Measurements from ENCODE around the gene SACM1L.

SACM1L gene

DNA sequence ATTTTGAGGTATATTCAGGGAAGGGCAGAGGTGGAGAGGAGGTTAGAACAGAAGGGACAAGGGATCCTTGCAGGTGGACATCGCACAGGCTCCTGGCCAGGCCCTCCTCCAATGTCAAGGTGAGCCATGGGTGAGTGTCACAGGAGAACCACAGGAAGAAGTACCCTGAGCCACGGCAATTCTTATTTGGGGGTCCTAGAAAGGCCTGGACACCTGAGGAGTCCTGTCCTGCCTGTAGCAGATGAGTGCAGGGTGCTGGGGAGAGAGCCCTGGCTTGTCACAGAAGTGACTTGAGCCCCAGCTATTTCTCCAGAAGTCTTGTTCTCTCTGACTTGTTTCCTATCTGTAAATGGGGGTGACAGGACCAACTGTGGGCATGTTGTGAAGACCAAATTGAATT is 102.8 kb downstream of the SACM1L start:
- TF ChIP-seq, protein P1, sequence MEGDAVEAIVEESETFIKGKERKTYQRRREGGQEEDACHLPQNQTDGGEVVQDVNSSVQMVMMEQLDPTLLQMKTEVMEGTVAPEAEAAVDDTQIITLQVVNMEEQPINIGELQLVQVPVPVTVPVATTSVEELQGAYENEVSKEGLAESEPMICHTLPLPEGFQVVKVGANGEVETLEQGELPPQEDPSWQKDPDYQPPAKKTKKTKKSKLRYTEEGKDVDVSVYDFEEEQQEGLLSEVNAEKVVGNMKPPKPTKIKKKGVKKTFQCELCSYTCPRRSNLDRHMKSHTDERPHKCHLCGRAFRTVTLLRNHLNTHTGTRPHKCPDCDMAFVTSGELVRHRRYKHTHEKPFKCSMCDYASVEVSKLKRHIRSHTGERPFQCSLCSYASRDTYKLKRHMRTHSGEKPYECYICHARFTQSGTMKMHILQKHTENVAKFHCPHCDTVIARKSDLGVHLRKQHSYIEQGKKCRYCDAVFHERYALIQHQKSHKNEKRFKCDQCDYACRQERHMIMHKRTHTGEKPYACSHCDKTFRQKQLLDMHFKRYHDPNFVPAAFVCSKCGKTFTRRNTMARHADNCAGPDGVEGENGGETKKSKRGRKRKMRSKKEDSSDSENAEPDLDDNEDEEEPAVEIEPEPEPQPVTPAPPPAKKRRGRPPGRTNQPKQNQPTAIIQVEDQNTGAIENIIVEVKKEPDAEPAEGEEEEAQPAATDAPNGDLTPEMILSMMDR (conservative IDR thresholded peaks at IDR 0.05; ENCODE audit: low read length), result no peak
- TF ChIP-seq EZH2phosphoT487 (IDR thresholded peaks at IDR 0.05; ENCODE audit: borderline replicate concordance), result no peak
- no peaks in the 10 kb centered on the region for H4K20me1 ChIP-seq (ENCODE audit: insufficient read depth, low read length, poor library complexity, severe bottlenecking)
- no peak overlapping the region for H3K4me3 ChIP-seq (ENCODE audit: low read length, poor library complexity, severe bottlenecking)
- no peaks in the 10 kb centered on the region for H3K9me2 ChIP-seq (replicated peaks; ENCODE audit: low read depth, low read length)
- no peak overlapping the region for H3K9ac ChIP-seq (ENCODE audit: low read depth, low read length, poor library complexity, severe bottlenecking)
- H3K36me3 ChIP-seq (ENCODE audit: insufficient read depth, low read length), result no peaks in the 10 kb centered on the region
- no peaks in the 10 kb centered on the region for H3F3A ChIP-seq (ENCODE audit: low read depth)
- H2AFZ ChIP-seq (ENCODE audit: low read length), result no peak overlapping the region
- H3K79me2 ChIP-seq (ENCODE audit: insufficient read depth, low read length), result no peaks in the 10 kb centered on the region
- no peak overlapping the region for H3K4me2 ChIP-seq (ENCODE audit: low read depth, low read length, poor library complexity, severe bottlenecking)
- H3K4me1 ChIP-seq (ENCODE audit: insufficient read depth, low read length, poor library complexity, severe bottlenecking), result no peaks in the 10 kb centered on the region
- H3K9me3 ChIP-seq (ENCODE audit: insufficient read depth, low read depth, low read length), result no peaks in the 10 kb centered on the region
- H3K27me3 ChIP-seq (ENCODE audit: insufficient read depth, low read length, poor library complexity, severe bottlenecking), result peaks cover 19% of the 10 kb centered on the region

DNA sequence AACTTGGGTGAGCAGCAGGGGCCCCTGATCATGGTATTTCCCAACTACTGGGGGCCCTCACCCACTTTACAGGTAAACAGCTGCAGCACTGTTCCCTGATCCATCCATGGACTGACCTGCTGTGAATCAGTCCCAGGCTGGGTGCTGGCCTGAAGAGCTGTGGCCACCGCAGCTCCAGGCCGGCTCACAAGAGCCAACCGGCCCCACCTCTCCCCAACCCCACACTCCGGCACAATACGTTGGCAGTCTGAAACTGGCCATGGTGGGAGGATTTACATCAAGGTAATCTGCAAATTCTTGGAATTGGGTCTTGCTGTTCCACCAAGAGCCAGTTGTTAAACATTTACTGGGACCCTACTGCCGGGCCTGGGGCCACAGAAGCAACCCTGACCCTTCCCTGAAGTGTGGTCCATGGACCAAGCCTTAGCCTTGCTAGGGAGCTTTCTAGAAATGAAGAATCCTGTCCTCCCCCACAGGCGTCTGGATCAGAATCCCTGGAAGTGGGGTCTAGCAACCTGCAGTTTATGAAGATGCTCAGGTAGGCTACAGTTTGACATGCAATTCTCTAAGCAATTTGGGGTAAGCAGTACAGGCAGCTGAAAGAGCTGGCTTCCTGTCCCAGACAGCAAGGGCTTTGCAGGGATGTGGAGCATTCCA is 103.4 kb downstream of the SACM1L start:
- no peaks in the 10 kb centered on the region for H3K79me2 ChIP-seq (ENCODE audit: insufficient read depth, low read length)
- H2AFZ ChIP-seq (ENCODE audit: low read length), result no peak overlapping the region
- no peaks in the 10 kb centered on the region for H3F3A ChIP-seq (ENCODE audit: low read depth)
- no peak overlapping the region for H3K9ac ChIP-seq (ENCODE audit: low read depth, low read length, poor library complexity, severe bottlenecking)
- H3K27me3 ChIP-seq (ENCODE audit: insufficient read depth, low read length, poor library complexity, severe bottlenecking), result peaks cover 14% of the 10 kb centered on the region
- H3K4me3 ChIP-seq (ENCODE audit: low read length, poor library complexity, severe bottlenecking), result no peak overlapping the region
- no peaks in the 10 kb centered on the region for H3K9me2 ChIP-seq (replicated peaks; ENCODE audit: low read depth, low read length)
- no peaks in the 10 kb centered on the region for H3K9me3 ChIP-seq (ENCODE audit: insufficient read depth, low read depth, low read length)
- H3K4me1 ChIP-seq (ENCODE audit: insufficient read depth, low read length, poor library complexity, severe bottlenecking), result no peaks in the 10 kb centered on the region
- H3K4me2 ChIP-seq (ENCODE audit: low read depth, low read length, poor library complexity, severe bottlenecking), result no peak overlapping the region
- no peaks in the 10 kb centered on the region for H3K36me3 ChIP-seq (ENCODE audit: insufficient read depth, low read length)
- TF ChIP-seq, protein P1 (conservative IDR thresholded peaks at IDR 0.05; ENCODE audit: low read length), result no peak
- no peaks in the 10 kb centered on the region for H4K20me1 ChIP-seq (ENCODE audit: insufficient read depth, low read length, poor library complexity, severe bottlenecking)

DNA sequence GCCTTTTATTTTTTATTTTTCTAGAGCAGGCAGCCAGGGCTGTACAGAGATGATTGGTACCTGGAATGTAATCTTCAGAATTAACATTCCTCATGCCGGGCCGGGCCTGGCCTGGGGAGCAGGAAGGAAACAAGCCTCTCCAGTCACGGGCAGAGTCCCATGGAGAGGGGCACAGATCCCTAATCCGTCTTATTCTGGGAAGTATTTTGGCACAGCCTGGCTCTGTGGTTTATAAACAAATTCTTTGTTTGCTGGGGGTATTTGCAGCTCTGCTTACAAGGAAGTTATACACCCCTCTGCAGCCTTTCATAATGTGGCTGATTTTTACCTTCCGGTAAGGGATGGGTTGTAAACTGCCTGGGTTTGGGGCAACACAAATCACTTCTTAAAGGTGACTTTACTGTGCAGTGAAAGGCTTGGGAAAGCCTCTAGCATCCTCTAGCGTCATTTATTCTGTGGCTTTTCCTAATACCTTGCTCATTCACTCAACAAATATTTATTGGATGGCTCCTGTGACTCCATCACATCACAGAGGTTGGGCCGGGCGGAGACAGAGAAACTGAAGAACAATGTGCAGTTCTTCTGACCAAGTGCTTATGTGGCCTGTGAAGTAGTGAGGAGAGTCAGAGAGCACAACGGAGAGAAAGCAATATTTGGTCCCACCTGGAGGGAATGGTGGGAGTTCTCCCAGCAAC is 104.4 kb downstream of the SACM1L start:
- no peak overlapping the region for H3K9ac ChIP-seq (ENCODE audit: low read depth, low read length, poor library complexity, severe bottlenecking)
- no peak overlapping the region for H3K4me3 ChIP-seq (ENCODE audit: low read length, poor library complexity, severe bottlenecking)
- no peak for TF ChIP-seq EZH2phosphoT487 (IDR thresholded peaks at IDR 0.05; ENCODE audit: borderline replicate concordance)
- TF ChIP-seq, protein P1 (conservative IDR thresholded peaks at IDR 0.05; ENCODE audit: low read length), result no peak
- H3K9me2 ChIP-seq (replicated peaks; ENCODE audit: low read depth, low read length), result no peaks in the 10 kb centered on the region
- no peaks in the 10 kb centered on the region for H3K4me1 ChIP-seq (ENCODE audit: insufficient read depth, low read length, poor library complexity, severe bottlenecking)
- no peaks in the 10 kb centered on the region for H4K20me1 ChIP-seq (ENCODE audit: insufficient read depth, low read length, poor library complexity, severe bottlenecking)
- no peaks in the 10 kb centered on the region for H3F3A ChIP-seq (ENCODE audit: low read depth)
- no peak overlapping the region for H2AFZ ChIP-seq (ENCODE audit: low read length)
- peaks cover 14% of the 10 kb centered on the region for H3K27me3 ChIP-seq (ENCODE audit: insufficient read depth, low read length, poor library complexity, severe bottlenecking)
- H3K79me2 ChIP-seq (ENCODE audit: insufficient read depth, low read length), result no peaks in the 10 kb centered on the region
- H3K4me2 ChIP-seq (ENCODE audit: low read depth, low read length, poor library complexity, severe bottlenecking), result no peak overlapping the region
- H3K36me3 ChIP-seq (ENCODE audit: insufficient read depth, low read length), result no peaks in the 10 kb centered on the region
- no peaks in the 10 kb centered on the region for H3K9me3 ChIP-seq (ENCODE audit: insufficient read depth, low read depth, low read length)
